Parathyroid adenoma (tissue), 2 donors: ENCODE results near the gene TNFAIP8.

Experiments used
- H2AFZ ChIP-seq: fragments of 300-600 bp; sonication (generic); one replicate; pipeline ENCODE4 v1.7.0; 2017; ENCODE audit warnings: antibody characterized with exemption, mild to moderate bottlenecking
- H3K27ac ChIP-seq: fragments of 300-600 bp; sonication (generic); one replicate; pipeline ENCODE4 v1.7.0; 2017
- H3K27me3 ChIP-seq: fragments of 300-600 bp; sonication (generic); one replicate; pipeline ENCODE4 v1.7.0; 2017; ENCODE audit warnings: low read length; ENCODE audit not compliant: control insufficient read depth, insufficient read depth
- H3K36me3 ChIP-seq: fragments of 300-600 bp; sonication (generic); one replicate; pipeline ENCODE4 v1.7.0; 2017; ENCODE audit warnings: low read length; ENCODE audit not compliant: control insufficient read depth, insufficient read depth
- H3K4me1 ChIP-seq: fragments of 300-600 bp; sonication (generic); one replicate; pipeline ENCODE4 v1.7.0; 2017; ENCODE audit warnings: control low read depth
- H3K4me2 ChIP-seq: fragments of 300-600 bp; sonication (generic); one replicate; pipeline ENCODE4 v1.7.0; 2017; ENCODE audit warnings: low read length
- H3K4me3 ChIP-seq: fragments of 300-600 bp; sonication (generic); one replicate; pipeline ENCODE4 v1.7.0; 2017; ENCODE audit warnings: low read depth, low read length
- H3K79me2 ChIP-seq: fragments of 300-600 bp; sonication (generic); one replicate; pipeline ENCODE4 v1.7.0; 2017; ENCODE audit warnings: control low read depth
- H3K9ac ChIP-seq: fragments of 300-600 bp; sonication (generic); one replicate; pipeline ENCODE4 v1.7.0; 2017; ENCODE audit warnings: mild to moderate bottlenecking
- H3K9me3 ChIP-seq: fragments of 300-600 bp; sonication (generic); one replicate; pipeline ENCODE4 v1.7.0; 2017; ENCODE audit warnings: low read length; ENCODE audit not compliant: control insufficient read depth
- TF ChIP-seq, protein P1 (sequence below): fragments of 300-600 bp; sonication (generic); IDR thresholded peaks from one replicate; pipeline ENCODE4 v1.7.0; 2017; ENCODE audit warnings: antibody characterized with exemption, mild to moderate bottlenecking
- donor health status: primary hyperparathyroidism.

TNFAIP8 gene

DNA sequence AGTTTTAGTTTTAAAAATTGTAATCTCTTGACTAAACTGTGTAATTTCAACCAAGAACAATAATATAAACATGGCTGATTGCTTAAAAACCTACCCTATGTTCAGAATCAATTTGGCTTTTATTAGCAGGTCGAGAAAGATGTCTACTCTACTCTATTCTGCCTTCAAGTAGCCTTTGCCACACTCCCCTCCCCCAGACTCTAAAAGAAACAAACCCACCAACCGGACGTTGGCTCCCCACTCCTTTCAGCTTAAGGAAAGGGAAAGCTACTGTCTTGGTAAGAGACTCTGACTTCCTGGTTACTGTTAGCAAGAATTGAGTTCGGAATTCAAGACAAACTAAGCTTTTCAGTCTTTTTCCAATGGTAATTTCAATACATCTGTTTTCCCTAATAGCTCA, 46.7 kb downstream of the TNFAIP8 start:
- H3K27me3 ChIP-seq: no peaks in the 10 kb centered on the region
- H3K4me2 ChIP-seq: no peak overlapping the region
- no peak overlapping the region for H3K4me3 ChIP-seq
- TF ChIP-seq, protein P1, sequence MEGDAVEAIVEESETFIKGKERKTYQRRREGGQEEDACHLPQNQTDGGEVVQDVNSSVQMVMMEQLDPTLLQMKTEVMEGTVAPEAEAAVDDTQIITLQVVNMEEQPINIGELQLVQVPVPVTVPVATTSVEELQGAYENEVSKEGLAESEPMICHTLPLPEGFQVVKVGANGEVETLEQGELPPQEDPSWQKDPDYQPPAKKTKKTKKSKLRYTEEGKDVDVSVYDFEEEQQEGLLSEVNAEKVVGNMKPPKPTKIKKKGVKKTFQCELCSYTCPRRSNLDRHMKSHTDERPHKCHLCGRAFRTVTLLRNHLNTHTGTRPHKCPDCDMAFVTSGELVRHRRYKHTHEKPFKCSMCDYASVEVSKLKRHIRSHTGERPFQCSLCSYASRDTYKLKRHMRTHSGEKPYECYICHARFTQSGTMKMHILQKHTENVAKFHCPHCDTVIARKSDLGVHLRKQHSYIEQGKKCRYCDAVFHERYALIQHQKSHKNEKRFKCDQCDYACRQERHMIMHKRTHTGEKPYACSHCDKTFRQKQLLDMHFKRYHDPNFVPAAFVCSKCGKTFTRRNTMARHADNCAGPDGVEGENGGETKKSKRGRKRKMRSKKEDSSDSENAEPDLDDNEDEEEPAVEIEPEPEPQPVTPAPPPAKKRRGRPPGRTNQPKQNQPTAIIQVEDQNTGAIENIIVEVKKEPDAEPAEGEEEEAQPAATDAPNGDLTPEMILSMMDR: no peak
- no peaks in the 10 kb centered on the region for H3K9me3 ChIP-seq
- no peaks in the 10 kb centered on the region for H3K79me2 ChIP-seq
- H3K9ac ChIP-seq: no peak overlapping the region
- H3K4me1 ChIP-seq: peaks cover 14% of the 10 kb centered on the region
- H2AFZ ChIP-seq: no peak overlapping the region
- no peak overlapping the region for H3K27ac ChIP-seq
- no peaks in the 10 kb centered on the region for H3K36me3 ChIP-seq

DNA sequence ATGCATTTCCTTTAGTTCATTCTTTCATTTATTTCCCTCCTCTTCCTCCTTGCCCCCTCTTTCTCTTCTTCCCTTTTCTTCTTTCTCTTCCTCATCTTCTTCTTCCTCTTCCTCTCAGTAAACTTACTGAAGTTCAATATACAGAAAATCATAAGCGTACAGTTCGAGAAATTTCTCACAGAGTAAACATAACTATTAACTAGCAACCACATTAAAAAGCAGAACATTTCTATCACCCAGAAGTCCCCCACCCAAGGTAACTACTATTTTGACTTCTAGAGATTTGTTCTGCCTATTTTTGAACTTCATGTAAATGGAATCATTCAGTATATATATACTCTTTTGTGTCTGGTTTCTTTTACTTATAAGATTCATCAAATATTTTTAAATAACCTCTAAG, 48.2 kb downstream of the TNFAIP8 start:
- no peaks in the 10 kb centered on the region for H3K27me3 ChIP-seq
- TF ChIP-seq, protein P1: no peak
- H3K4me2 ChIP-seq: no peak overlapping the region
- H2AFZ ChIP-seq: no peak overlapping the region
- no peaks in the 10 kb centered on the region for H3K9me3 ChIP-seq
- H3K36me3 ChIP-seq: no peaks in the 10 kb centered on the region
- H3K4me1 ChIP-seq: peaks cover 3% of the 10 kb centered on the region
- no peaks in the 10 kb centered on the region for H3K79me2 ChIP-seq
- H3K4me3 ChIP-seq: no peak overlapping the region
- no peak overlapping the region for H3K27ac ChIP-seq
- no peak overlapping the region for H3K9ac ChIP-seq

DNA sequence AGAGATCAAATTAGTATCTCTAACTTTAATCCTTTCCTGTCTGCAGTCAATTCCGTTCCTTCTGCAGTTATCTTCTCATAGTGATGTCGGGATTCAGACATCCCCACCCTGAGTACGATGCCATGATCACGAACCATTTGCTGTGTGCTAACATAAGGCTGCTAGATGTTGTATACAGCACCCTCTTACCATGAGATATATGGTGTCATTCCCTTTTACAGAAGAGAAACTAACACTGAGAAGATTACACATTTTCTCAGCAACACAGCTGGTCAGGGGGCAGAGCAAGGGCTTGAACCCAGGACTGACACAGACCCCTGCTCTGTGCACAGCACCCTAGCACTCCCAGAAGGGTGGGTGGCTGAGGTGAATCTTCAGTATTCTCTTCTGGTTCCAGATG, 49.6 kb downstream of the TNFAIP8 start:
- no peak overlapping the region for H3K4me3 ChIP-seq
- no peak overlapping the region for H3K27ac ChIP-seq
- H3K79me2 ChIP-seq: no peaks in the 10 kb centered on the region
- H3K27me3 ChIP-seq: no peaks in the 10 kb centered on the region
- TF ChIP-seq, protein P1: no peak
- no peaks in the 10 kb centered on the region for H3K9me3 ChIP-seq
- no peak overlapping the region for H3K4me2 ChIP-seq
- no peak overlapping the region for H3K9ac ChIP-seq
- no peak overlapping the region for H2AFZ ChIP-seq
- no peaks in the 10 kb centered on the region for H3K4me1 ChIP-seq
- no peaks in the 10 kb centered on the region for H3K36me3 ChIP-seq

DNA sequence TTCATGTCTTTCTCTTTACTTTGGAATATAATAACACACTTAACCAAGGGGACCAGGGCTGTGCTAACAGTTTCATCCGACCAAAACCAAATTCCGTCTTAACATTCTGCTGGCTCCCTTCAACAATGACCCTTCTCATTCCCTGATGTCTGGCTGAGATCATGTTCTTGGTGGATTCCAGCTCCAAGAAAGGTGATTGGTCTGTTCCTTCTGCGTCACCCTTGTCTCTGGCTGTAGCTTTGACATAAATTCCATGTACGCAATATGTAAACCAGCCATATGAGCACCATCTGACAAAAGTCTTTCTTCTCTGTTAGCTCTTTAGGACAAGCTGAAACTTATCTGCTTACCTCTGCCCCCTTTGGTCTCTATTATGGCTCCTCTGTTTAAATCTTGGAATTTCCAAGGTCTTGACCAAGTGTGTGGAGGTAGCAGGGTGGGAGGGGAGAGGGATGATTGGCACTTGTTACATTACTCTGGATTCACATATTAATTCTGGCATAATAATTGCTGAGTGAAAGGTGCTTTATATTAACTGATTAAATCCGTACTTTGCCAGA, 50.8 kb downstream of the TNFAIP8 start:
- Histone ChIP-seq H3K4me2 (no peak overlapping the region), H3K4me3 (no peak overlapping the region), H3K9ac (no peak overlapping the region), H2AFZ (no peak overlapping the region), H3K27ac (no peak overlapping the region), H3K9me3 (no peaks in the 10 kb centered on the region), H3K36me3 (no peaks in the 10 kb centered on the region), H3K27me3 (no peaks in the 10 kb centered on the region), H3K4me1 (no peaks in the 10 kb centered on the region), H3K79me2 (no peaks in the 10 kb centered on the region)
- TF ChIP-seq, protein P1: no peak

DNA sequence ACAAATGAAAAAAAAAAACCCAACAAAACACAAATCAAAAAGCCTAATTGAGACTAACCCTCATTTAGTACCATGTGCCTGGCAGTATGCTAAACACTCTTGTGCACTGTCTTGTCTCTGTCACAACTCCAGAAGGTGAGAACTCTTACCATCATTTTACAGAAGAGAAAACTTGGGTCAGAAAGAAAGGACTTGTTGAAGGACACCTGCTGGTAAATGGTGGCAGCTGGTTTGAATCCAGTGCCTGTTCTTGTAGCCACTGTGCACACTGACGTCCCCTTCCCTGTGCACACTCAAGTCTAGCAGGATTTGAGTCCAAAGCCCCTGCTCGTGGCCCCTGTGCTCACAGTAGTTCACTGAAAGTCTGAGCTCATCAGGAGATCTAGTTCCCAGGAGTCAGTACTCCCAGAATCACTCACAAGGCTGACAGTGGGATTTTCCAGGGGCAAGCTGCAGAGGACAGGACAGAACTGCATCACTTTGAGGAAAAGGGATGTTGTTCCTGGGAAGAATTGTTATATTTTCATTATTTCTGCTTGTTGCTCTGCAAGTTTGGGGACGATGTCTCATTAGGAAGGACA, 53.5 kb downstream of the TNFAIP8 start:
- Histone ChIP-seq H3K9me3 (no peaks in the 10 kb centered on the region), H3K27me3 (no peaks in the 10 kb centered on the region)
- TF ChIP-seq, protein P1: no peak

More for the DNA sequence above, 53.5 kb downstream of the TNFAIP8 start:
- Histone ChIP-seq H3K4me1 (no peaks in the 10 kb centered on the region), H3K4me3 (no peak overlapping the region), H3K4me2 (no peak overlapping the region), H3K36me3 (no peaks in the 10 kb centered on the region), H3K27ac (no peak overlapping the region), H3K9ac (no peak overlapping the region), H2AFZ (no peak overlapping the region), H3K79me2 (no peaks in the 10 kb centered on the region)
